ACHN (cell line): ENCODE data around the gene ATP2C2.

ENCODE experiments used
- DNase-seq: peaks from one replicate; pipeline ENCODE4 v3.0.0-alpha.2; 2015
- in situ Hi-C: cut with HindIII; loops from 2 replicates; pipeline ENCODE4 v1.10.0; 2017; ENCODE audit warnings: low sequenced_read_pairs, low pct_ligation_motif_present, low pct_unique_long_range_greater_than_20kb

ATP2C2 gene

GRCh38 chr16:84511831-84512230, 143.5 kb downstream of the ATP2C2 start:
- DNase-seq, result no peak

GRCh38 chr16:84513123-84513522, 144.8 kb downstream of the ATP2C2 start:
- in situ Hi-C loops, result loop anchor here (25.0 kb wide), 1 partner anchor 224 kb away; no protein-coding TSS in a partner anchor
- DNase-seq, result no peak

More at GRCh38 chr16:84511831-84512230, 143.5 kb downstream of the ATP2C2 start:
- in situ Hi-C loops, result loop anchor here (25.0 kb wide), 1 partner anchor 225 kb away; no protein-coding TSS in a partner anchor

GRCh38 chr16:84513666-84514065, 145.3 kb downstream of the ATP2C2 start:
- in situ Hi-C loops, result loop anchor here (25.0 kb wide), 1 partner anchor 224 kb away; no protein-coding TSS in a partner anchor

More at GRCh38 chr16:84513666-84514065, 145.3 kb downstream of the ATP2C2 start:
- no peak for DNase-seq
